IPS DF 19.7 (cell line): ENCODE data around the gene PIGX.
A peak's percentile ranks its signal among the peaks of the same experiment; 100 is the strongest.
"Not testable (repeated sequence)": the region's sequence is repeated elsewhere in the genome, so short reads cannot be mapped to it uniquely, and the experiment has no call there.

Experiments
- DNase-seq: peaks from one replicate; pipeline ENCODE4 v3.0.0-alpha.2; 2013; ENCODE audit warnings: low read depth, low spot score

The PIGX gene

GRCh38 chr3:196700801-196701200, 11.4 kb upstream of the PIGX start:
- no peak for DNase-seq

GRCh38 chr3:196706327-196706726, 5.8 kb upstream of the PIGX start:
- no peak for DNase-seq

GRCh38 chr3:196706731-196707130, 5.4 kb upstream of the PIGX start:
- no peak for DNase-seq

- no peak for DNase-seq
These were observed 4.6 kb upstream of the PIGX start for GRCh38 chr3:196707566-196707965.

GRCh38 chr3:196708467-196708866, 3.7 kb upstream of the PIGX start:
- DNase-seq, result no peak

GRCh38 chr3:196712514-196713413, 587 bp downstream of the PIGX start:
- no peak for DNase-seq

GRCh38 chr3:196717162-196717561, 5.0 kb downstream of the PIGX start:
- DNase-seq, result not testable (repeated sequence)

- no peak for DNase-seq
These were observed 8.9 kb downstream of the PIGX start for GRCh38 chr3:196721097-196721496.

- no peak for DNase-seq
These were observed 14.9 kb downstream of the PIGX start for GRCh38 chr3:196726788-196727675.

- no peak for DNase-seq
These were observed 23.6 kb downstream of the PIGX start for GRCh38 chr3:196735751-196736150.

GRCh38 chr3:196736670-196737374, 24.6 kb downstream of the PIGX start:
- DNase-seq, result no peak

- DNase-seq, result no peak
These were observed 25.5 kb downstream of the PIGX start for GRCh38 chr3:196737655-196738054.

- peak; percentile 50 for DNase-seq
These were observed 27.7 kb downstream of the PIGX start, which contains the start of gene PAK2 for GRCh38 chr3:196739671-196740480. Gene PAK2, plus strand, starts transcription at chr3:196739857. Its CDS starts 42,790 bp downstream, at chr3:196782647.

GRCh38 chr3:196740481-196741248, 28.5 kb downstream of the PIGX start:
- no peak for DNase-seq

GRCh38 chr3:196741249-196741889, 29.2 kb downstream of the PIGX start:
- DNase-seq, result no peak

GRCh38 chr3:196743569-196743968, 31.4 kb downstream of the PIGX start:
- DNase-seq, result not testable (repeated sequence)

- no peak for DNase-seq
These were observed 36.9 kb downstream of the PIGX start for GRCh38 chr3:196749125-196749524.

- DNase-seq, result no peak
These were observed 41.0 kb downstream of the PIGX start for GRCh38 chr3:196753201-196753600.
